Vagina (tissue), 2 donors: ENCODE data around the gene FANCC.

Experiments used
- CTCF ChIP-seq, 3 experiments: fragments of 450-650 bp in 2 of 3; fragments of 200-600 bp in 1 of 3; sonication (generic) in 1 of 3; IDR thresholded peaks; one replicate each; pipeline ENCODE4 v1.5.1; 2017 to 2019; ENCODE audit warnings: antibody characterized with exemption in 3 of 3, mild to moderate bottlenecking in 2 of 3, moderate library complexity in 2 of 3
- POLR2AphosphoS5 ChIP-seq, 2 donors: sonication (generic); formaldehyde crosslinking; IDR thresholded peaks; one replicate each; pipeline ENCODE4 v1.9.0; 2017; ENCODE audit warnings: antibody characterized with exemption in 2 of 2, mild to moderate bottlenecking in 2 of 2, low read depth in 1 of 2; ENCODE audit not compliant: insufficient read depth in 1 of 2

DNA sequence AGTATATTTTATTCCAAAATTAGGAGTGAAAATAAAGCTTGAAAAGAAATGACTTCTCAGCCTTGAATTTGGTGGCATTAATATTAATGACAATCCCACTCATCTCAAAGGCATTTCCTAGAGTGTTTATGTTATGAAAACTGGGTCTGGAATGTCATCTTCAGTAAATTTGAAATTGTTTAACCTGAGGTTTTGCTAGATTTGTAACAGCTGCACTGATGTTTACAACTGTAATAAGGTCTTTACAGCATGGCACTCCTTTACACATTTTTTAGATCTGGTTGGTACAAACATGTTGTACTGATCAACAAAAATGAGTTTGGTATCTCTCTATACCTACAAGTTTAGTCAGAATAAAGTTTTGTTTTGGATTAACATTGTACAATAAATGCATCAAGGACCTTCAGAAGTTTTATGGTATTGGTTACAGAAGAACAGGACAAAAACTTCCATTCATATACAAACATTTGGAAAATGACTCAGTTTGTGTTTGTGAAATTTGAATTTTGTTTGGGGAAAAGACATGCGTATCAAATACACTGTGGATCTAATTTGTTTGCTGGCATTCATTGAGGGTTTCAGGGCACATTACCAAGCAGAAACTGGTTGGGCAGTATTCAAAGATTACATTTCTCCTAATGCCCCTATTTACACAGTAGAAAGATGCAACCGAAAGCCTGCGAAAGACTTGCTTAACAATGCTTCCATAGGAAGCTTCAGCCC lies 11.6 kb downstream of the FANCC start:
- TF ChIP-seq CTCF (IDR thresholded peaks at IDR 0.05) (no peak), POLR2AphosphoS5 (IDR thresholded peaks at IDR 0.05; ENCODE audit: insufficient read depth in 1 of 2, low read depth in 1 of 2) (no peak)
